Nephron progenitor cell (in vitro differentiated cells): ENCODE results near the gene GRAP2.

Experiments
- DNase-seq: peaks from one replicate; pipeline ENCODE4 v3.0.0; 2021
- H3K27ac Mint-ChIP-seq: 2 replicates; pipeline ENCODE4 v1.8.0; 2021; ENCODE audit warnings: mild to moderate bottlenecking, moderate library complexity, mixed read lengths
- H3K27me3 Mint-ChIP-seq: 2 replicates; pipeline ENCODE4 v1.8.0; 2021; ENCODE audit warnings: mild to moderate bottlenecking, low read depth, mixed read lengths; ENCODE audit not compliant: poor library complexity
- H3K36me3 Mint-ChIP-seq: 2 replicates; pipeline ENCODE4 v1.8.0; 2021; ENCODE audit warnings: low read depth, mixed read lengths
- H3K4me1 Mint-ChIP-seq: 2 replicates; pipeline ENCODE4 v1.8.0; 2021; ENCODE audit warnings: mixed read lengths
- H3K4me3 Mint-ChIP-seq: 2 replicates; pipeline ENCODE4 v1.8.0; 2021; ENCODE audit warnings: mild to moderate bottlenecking, moderate library complexity, mixed read lengths
- H3K9me3 Mint-ChIP-seq: 2 replicates; pipeline ENCODE4 v1.8.0; 2021; ENCODE audit warnings: mild to moderate bottlenecking, moderate library complexity, mixed read lengths
- TF ChIP-seq, protein P1 (sequence below): fragments of 200-600 bp; sonication (generic); IDR thresholded peaks from 2 replicates; pipeline ENCODE4 v1.5.0; 2021; ENCODE audit warnings: antibody characterized with exemption

GRAP2 gene

GRCh38 chr22:40000171-40000570, 99.3 kb downstream of the GRAP2 start:
- TF ChIP-seq, protein P1, sequence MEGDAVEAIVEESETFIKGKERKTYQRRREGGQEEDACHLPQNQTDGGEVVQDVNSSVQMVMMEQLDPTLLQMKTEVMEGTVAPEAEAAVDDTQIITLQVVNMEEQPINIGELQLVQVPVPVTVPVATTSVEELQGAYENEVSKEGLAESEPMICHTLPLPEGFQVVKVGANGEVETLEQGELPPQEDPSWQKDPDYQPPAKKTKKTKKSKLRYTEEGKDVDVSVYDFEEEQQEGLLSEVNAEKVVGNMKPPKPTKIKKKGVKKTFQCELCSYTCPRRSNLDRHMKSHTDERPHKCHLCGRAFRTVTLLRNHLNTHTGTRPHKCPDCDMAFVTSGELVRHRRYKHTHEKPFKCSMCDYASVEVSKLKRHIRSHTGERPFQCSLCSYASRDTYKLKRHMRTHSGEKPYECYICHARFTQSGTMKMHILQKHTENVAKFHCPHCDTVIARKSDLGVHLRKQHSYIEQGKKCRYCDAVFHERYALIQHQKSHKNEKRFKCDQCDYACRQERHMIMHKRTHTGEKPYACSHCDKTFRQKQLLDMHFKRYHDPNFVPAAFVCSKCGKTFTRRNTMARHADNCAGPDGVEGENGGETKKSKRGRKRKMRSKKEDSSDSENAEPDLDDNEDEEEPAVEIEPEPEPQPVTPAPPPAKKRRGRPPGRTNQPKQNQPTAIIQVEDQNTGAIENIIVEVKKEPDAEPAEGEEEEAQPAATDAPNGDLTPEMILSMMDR, result no peak
- Mint-ChIP-seq H3K4me3 (peak overlapping the region; percentile 40), H3K36me3 (no peaks in the 10 kb centered on the region), H3K4me1 (peaks cover 91% of the 10 kb centered on the region), H3K27me3 (peaks cover 29% of the 10 kb centered on the region), H3K9me3 (no peaks in the 10 kb centered on the region), H3K27ac (no peak overlapping the region)
- DNase-seq, result no peak

GRCh38 chr22:40001106-40001505, 100.2 kb downstream of the GRAP2 start:
- peaks cover 97% of the 10 kb centered on the region for H3K4me1 Mint-ChIP-seq
- H3K27ac Mint-ChIP-seq, result no peak overlapping the region
- no peak for DNase-seq
- H3K36me3 Mint-ChIP-seq, result no peaks in the 10 kb centered on the region
- H3K27me3 Mint-ChIP-seq, result peaks cover 22% of the 10 kb centered on the region
- TF ChIP-seq, protein P1, result no peak
- no peaks in the 10 kb centered on the region for H3K9me3 Mint-ChIP-seq
- peak overlapping the region; percentile 23 for H3K4me3 Mint-ChIP-seq

DNA sequence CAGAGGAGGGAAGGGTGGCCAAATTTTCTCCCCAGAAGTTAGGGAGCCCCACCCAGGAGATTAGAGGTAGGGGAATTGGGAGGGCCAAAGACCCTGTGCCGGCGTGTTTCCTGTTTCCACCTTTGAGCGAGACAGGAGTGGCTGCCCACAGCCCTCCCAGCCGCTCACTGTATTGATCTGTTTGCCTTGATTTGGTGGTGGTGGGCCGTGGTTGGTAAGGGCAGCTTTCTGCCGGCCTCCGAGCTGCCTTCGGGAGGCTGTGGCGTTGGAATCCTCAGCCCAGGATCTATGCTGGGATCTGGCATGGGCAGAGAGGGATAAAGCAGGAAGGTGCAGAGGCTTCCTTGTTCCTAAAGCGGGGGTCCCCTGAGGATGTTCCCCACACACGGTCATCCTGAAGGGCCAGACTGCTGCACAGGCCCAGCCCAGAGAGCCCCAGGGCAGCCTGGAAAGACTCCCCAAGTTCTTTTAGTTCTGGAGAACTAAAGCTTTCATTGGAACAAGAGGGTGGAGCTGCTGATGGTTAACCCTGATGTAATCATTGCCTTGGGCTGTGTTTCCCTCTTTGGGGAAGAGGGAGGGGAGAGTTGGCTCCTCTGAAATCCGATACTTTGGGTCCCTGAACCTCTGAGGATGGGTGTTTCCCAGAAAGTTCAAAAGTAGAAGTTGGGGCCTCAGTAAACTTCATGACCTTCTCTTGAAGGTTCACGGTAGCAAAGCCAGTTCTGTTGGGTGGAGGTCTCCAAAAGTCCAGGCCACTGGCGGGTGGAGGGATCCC, 101.1 kb downstream of the GRAP2 start:
- H3K9me3 Mint-ChIP-seq, result no peaks in the 10 kb centered on the region
- peaks cover 97% of the 10 kb centered on the region for H3K4me1 Mint-ChIP-seq
- H3K4me3 Mint-ChIP-seq, result peak overlapping the region; percentile 44
- TF ChIP-seq, protein P1, result no peak
- H3K27ac Mint-ChIP-seq, result peak overlapping the region; percentile 59
- no peaks in the 10 kb centered on the region for H3K36me3 Mint-ChIP-seq
- peaks cover 13% of the 10 kb centered on the region for H3K27me3 Mint-ChIP-seq
- no peak for DNase-seq

DNA sequence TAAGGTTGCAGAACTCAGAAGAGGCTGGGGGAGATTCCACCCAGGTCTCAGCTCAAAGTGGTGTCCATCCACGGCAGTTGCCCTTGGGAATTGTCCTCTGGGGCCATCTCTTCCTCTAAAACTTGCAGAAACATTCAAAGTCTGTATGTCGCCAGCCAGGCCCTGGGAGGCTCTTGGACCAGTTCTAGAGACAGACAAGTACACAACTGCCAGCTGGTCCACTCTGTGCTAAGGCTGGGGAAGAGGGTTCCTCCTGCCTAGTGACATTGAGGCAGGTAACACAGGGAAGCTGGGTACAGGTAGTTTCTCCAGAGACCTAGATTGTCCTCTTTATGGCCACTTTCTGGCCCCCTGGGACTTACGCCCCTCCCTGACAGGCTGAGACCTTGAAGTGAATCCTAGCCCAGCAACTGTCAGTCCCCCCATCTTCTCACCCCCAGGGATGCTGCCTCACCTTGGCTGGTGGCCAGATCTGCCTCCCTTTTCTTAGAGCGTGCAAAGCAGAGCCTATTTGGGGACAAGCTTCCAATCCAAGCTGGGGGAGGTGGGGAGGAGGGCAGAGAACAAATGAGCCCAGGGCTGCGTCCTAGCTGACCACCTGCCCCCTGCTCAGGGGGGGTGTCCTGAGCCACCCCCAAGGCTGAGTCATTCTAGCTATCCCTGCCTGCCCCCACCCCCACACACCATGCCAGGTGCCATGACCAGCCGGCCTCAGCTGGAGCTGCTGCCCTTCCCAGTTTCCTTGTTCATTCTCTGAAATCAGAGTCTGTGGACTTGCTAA, 102.2 kb downstream of the GRAP2 start:
- TF ChIP-seq, protein P1, result no peak
- H3K27ac Mint-ChIP-seq, result no peak overlapping the region
- peaks cover 95% of the 10 kb centered on the region for H3K4me1 Mint-ChIP-seq
- no peaks in the 10 kb centered on the region for H3K9me3 Mint-ChIP-seq
- no peaks in the 10 kb centered on the region for H3K36me3 Mint-ChIP-seq
- no peak for DNase-seq
- H3K27me3 Mint-ChIP-seq, result peaks cover 12% of the 10 kb centered on the region
- H3K4me3 Mint-ChIP-seq, result no peak overlapping the region

DNA sequence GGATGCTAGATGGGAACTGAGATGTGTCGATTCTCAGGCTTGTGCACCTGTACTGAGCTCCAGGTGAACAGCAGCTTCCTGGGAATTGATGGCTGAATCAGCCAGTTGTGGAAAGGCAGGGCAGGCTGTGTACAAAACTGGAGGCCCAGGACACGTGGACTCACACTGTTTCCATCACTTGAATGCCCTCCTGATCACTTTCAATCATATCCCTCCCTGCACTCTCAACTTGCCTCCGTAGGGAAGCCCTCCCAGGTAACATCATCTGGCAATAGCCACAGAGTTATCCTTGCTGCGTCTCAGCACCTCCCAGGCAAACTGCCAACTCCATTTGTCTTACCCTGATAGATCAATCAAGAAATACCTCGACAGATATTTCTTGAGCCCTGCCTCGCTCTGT, 104.0 kb downstream of the GRAP2 start:
- Mint-ChIP-seq H3K27me3 (peaks cover 14% of the 10 kb centered on the region), H3K27ac (no peak overlapping the region), H3K4me1 (peaks cover 95% of the 10 kb centered on the region), H3K36me3 (no peaks in the 10 kb centered on the region), H3K4me3 (peak overlapping the region; percentile 17), H3K9me3 (no peaks in the 10 kb centered on the region)
- TF ChIP-seq, protein P1, result no peak
- DNase-seq, result no peak
